GM04503 (cell line): ENCODE measurements around the gene SLITRK2.

Experiments used
- DNase-seq: peaks from one replicate; pipeline ENCODE4 v3.0.0-alpha.2; 2012; ENCODE audit warnings: low read depth

Gene SLITRK2

GRCh38 chrX:145817331-145818185, at the start of gene SLITRK2:
SLITRK2 (plus strand) TSS chrX:145817829; CDS start chrX:145822426, 4,597 bp downstream.
- DNase-seq, result no peak

GRCh38 chrX:145773006-145773405, 44.6 kb upstream of the SLITRK2 start:
- no peak for DNase-seq

GRCh38 chrX:145792281-145792680, 25.3 kb upstream of the SLITRK2 start:
- no peak for DNase-seq

GRCh38 chrX:145803508-145803907, 14.1 kb upstream of the SLITRK2 start:
- DNase-seq, result no peak

GRCh38 chrX:145813081-145813480, 4.5 kb upstream of the SLITRK2 start:
- no peak for DNase-seq

GRCh38 chrX:145816601-145817315, 871 bp upstream of the SLITRK2 start:
- no peak for DNase-seq

- no peak for DNase-seq
Measured at GRCh38 chrX:145818186-145819113, 821 bp downstream of the SLITRK2 start.

- no peak for DNase-seq
Measured at GRCh38 chrX:145820825-145821224, 3.2 kb downstream of the SLITRK2 start.

- DNase-seq, result no peak
Measured at GRCh38 chrX:145821291-145821897, 3.8 kb downstream of the SLITRK2 start.

- DNase-seq, result no peak
Measured at GRCh38 chrX:145821898-145822571, 4.4 kb downstream of the SLITRK2 start.

- no peak for DNase-seq
Measured at GRCh38 chrX:145823132-145823531, 5.5 kb downstream of the SLITRK2 start.

GRCh38 chrX:145825896-145826295, 8.3 kb downstream of the SLITRK2 start:
- no peak for DNase-seq

GRCh38 chrX:145826466-145826865, 8.8 kb downstream of the SLITRK2 start:
- no peak for DNase-seq

GRCh38 chrX:145832796-145833195, 15.2 kb downstream of the SLITRK2 start:
- no peak for DNase-seq

GRCh38 chrX:145840531-145840930, 22.9 kb downstream of the SLITRK2 start:
- DNase-seq, result no peak

- no peak for DNase-seq
Measured at GRCh38 chrX:145843146-145843904, 25.7 kb downstream of the SLITRK2 start.

GRCh38 chrX:145844886-145845285, 27.3 kb downstream of the SLITRK2 start:
- DNase-seq, result no peak

- no peak for DNase-seq
Measured at GRCh38 chrX:145848448-145848847, 30.8 kb downstream of the SLITRK2 start.

GRCh38 chrX:145848857-145849256, 31.2 kb downstream of the SLITRK2 start:
- no peak for DNase-seq

- no peak for DNase-seq
Measured at GRCh38 chrX:145853181-145853580, 35.6 kb downstream of the SLITRK2 start.
